ENCODE measurements around the gene PPEF1.

PPEF1 gene

DNA sequence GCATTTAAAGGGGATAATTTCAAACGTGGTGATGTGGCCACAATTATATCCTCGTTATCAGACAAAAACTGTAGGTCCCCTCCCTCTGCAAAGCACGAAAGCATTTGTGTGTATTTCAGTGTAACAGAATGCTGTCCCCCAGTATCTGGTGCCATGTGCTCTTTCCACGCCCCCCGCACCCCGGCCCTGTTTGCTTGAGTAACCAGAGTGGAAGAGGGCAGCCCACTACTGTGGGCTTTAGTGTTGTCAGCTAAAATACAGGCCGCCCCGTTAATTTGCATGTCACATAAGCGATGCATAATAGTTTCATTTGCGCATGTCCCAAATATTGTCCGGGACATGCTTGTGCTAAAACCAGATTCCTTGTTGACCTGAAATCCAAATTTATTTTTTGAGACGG is 166.4 kb downstream of the PPEF1 start:
- H3K4me3 ChIP-seq (ENCODE audit: low read depth, low read length), result no peak overlapping the region
- TF ChIP-seq, protein P1, sequence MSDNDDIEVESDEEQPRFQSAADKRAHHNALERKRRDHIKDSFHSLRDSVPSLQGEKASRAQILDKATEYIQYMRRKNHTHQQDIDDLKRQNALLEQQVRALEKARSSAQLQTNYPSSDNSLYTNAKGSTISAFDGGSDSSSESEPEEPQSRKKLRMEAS (IDR thresholded peaks at IDR 0.05; ENCODE audit: low read depth, low read length), result no peak
- no peak for TF ChIP-seq MYC (IDR thresholded peaks at IDR 0.05; ENCODE audit: low read depth, low read length)
- TF ChIP-seq, protein P2, sequence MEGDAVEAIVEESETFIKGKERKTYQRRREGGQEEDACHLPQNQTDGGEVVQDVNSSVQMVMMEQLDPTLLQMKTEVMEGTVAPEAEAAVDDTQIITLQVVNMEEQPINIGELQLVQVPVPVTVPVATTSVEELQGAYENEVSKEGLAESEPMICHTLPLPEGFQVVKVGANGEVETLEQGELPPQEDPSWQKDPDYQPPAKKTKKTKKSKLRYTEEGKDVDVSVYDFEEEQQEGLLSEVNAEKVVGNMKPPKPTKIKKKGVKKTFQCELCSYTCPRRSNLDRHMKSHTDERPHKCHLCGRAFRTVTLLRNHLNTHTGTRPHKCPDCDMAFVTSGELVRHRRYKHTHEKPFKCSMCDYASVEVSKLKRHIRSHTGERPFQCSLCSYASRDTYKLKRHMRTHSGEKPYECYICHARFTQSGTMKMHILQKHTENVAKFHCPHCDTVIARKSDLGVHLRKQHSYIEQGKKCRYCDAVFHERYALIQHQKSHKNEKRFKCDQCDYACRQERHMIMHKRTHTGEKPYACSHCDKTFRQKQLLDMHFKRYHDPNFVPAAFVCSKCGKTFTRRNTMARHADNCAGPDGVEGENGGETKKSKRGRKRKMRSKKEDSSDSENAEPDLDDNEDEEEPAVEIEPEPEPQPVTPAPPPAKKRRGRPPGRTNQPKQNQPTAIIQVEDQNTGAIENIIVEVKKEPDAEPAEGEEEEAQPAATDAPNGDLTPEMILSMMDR (IDR thresholded peaks at IDR 0.05; ENCODE audit: low read depth, low read length), result no peak
- TF ChIP-seq POLR2A (IDR thresholded peaks at IDR 0.05; ENCODE audit: extremely low read depth, insufficient read length), result no peak
- DNase-seq (ENCODE audit: low read depth), result no peak

DNA sequence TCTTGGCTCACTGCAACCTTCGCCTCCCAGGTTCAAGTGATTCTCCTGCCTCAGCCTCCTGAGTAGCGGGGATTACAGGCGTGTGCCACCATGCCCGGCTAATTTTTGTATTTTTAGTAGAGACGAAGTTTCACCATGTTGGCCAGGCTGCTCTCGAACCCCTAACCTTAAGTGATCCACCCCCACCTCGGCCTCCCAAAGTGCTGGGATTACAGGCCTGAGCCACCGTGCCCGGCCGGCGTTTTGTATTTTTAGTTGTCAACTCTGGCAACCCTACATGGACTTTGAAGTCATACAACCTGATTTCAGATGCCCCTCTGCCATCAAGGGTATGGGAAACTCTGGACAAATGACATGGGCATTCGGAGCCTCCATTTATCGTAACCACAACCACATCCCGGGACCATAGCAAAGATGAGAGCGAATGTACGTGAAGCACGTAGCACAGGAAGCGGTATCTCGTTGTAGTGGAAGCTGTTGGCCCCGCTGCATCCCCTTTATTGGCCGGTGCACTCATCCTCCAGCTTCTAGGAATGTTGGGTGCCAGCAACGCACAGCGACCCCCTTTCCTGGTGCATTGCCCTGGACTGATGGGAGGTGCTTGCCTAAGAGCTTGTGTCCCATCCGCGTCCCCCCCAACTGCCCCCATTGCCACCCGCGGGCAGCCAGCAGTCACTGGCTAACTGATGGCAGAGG is 167.3 kb downstream of the PPEF1 start:
- no peak overlapping the region for H3K4me3 ChIP-seq (ENCODE audit: low read depth, low read length)
- TF ChIP-seq MYC (IDR thresholded peaks at IDR 0.05; ENCODE audit: low read depth, low read length), result no peak
- TF ChIP-seq, protein P2 (IDR thresholded peaks at IDR 0.05; ENCODE audit: low read depth, low read length), result no peak
- TF ChIP-seq, protein P1 (IDR thresholded peaks at IDR 0.05; ENCODE audit: low read depth, low read length), result no peak
- TF ChIP-seq POLR2A (IDR thresholded peaks at IDR 0.05; ENCODE audit: extremely low read depth, insufficient read length), result no peak
- DNase-seq (ENCODE audit: low read depth), result no peak

GRCh38 chrX:18875256-18875878 is 167.9 kb downstream of the PPEF1 start:
- TF ChIP-seq, protein P2 (IDR thresholded peaks at IDR 0.05; ENCODE audit: low read depth, low read length), result no peak
- TF ChIP-seq, protein P1 (IDR thresholded peaks at IDR 0.05; ENCODE audit: low read depth, low read length), result no peak
- TF ChIP-seq POLR2A (IDR thresholded peaks at IDR 0.05; ENCODE audit: extremely low read depth, insufficient read length) (no peak), MYC (IDR thresholded peaks at IDR 0.05; ENCODE audit: low read depth, low read length) (no peak)
- DNase-seq (ENCODE audit: low read depth), result no peak
- H3K4me3 ChIP-seq (ENCODE audit: low read depth, low read length), result no peak overlapping the region

DNA sequence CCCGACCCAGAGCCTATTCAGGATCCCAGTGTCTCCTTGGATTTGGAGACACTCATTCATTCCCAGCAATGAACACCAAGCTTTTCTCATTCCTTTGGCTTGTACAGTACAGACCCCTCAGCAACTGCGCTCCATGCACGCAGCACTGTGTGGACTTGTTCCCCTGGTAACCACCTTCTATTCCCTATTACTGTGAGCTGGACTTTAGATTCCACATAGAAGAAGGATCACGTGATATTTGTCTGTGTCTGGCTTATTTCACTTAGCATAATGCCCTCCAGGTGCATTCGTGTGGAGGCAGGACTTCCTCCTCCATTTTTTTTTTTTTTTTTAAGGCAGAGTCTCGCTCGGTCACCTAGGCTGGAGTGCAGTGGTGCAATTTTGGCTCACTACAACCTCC is 170.0 kb downstream of the PPEF1 start:
- DNase-seq (ENCODE audit: low read depth), result no peak
- H3K4me3 ChIP-seq (ENCODE audit: low read depth, low read length), result no peak overlapping the region
- TF ChIP-seq POLR2A (IDR thresholded peaks at IDR 0.05; ENCODE audit: extremely low read depth, insufficient read length) (no peak), MYC (IDR thresholded peaks at IDR 0.05; ENCODE audit: low read depth, low read length) (no peak)
- TF ChIP-seq, protein P1 (IDR thresholded peaks at IDR 0.05; ENCODE audit: low read depth, low read length), result no peak
- TF ChIP-seq, protein P2 (IDR thresholded peaks at IDR 0.05; ENCODE audit: low read depth, low read length), result no peak

All from NB4 (cell line).